A549 (cell line): ENCODE measurements around the gene APH1B. TPM values are rescaled to one million over a fixed set of nuclear protein-coding genes. Genes with fewer than 3 reads are reported as not detected.

ENCODE experiments used
- ATAC-seq, 2 experiments: fragments of 200-7000 bp in 1 of 2; fragments of >200 bp in 1 of 2; cut with Nextera tagmentation in 1 of 2; cut with Tn5 transposase in 1 of 2; 3 replicates each; pipeline versions ENCODE4 v1.8.0 to v1.9.1; 2018 to 2020; ENCODE audit warnings: mild to moderate bottlenecking in 1 of 2, moderate library complexity in 1 of 2
- CTCF ChIA-PET: fragments of 300-600 bp; sonication (Branson Sonifier 250); formaldehyde crosslinking; extraction: SDS; loops from one replicate; lab custom pipeline; 2021; ENCODE audit warnings: antibody characterized with exemption, inconsistent platforms; lab: Yijun Ruan, JAX
- POLR2A ChIA-PET: fragments of 350-600 bp; formaldehyde crosslinking; extraction: SDS; loops from one replicate; lab custom pipeline; 2021; ENCODE audit warnings: antibody characterized with exemption, inconsistent platforms; lab: Yijun Ruan, JAX
- DNase-seq, 2 experiments: peaks; one replicate each; pipeline versions ENCODE4 v3.0.0 to v3.0.0-alpha.2; 2011 to 2016; ENCODE audit warnings: low read depth in 1 of 2, low spot score in 1 of 2
- FAIRE-seq: peaks from 2 replicates; lab custom pipeline; 2011; peaks lifted over from hg19 to GRCh38; lab: Jason Lieb, UNC
- H3K27ac ChIP-seq, 2 experiments: fragments of >200 bp; sonication (Bioruptor Twin); formaldehyde crosslinking; 3 replicates each; pipeline ENCODE4 v1.5.1; 2016 to 2017
- H3K4me1 ChIP-seq: fragments of >200 bp; sonication (Bioruptor Twin); formaldehyde crosslinking; 3 replicates; pipeline ENCODE4 v1.6.1; 2016
- H3K4me2 ChIP-seq: fragments of >200 bp; sonication (Bioruptor Twin); formaldehyde crosslinking; 3 replicates; pipeline ENCODE4 v1.6.1; 2016
- H3K4me3 ChIP-seq: fragments of >200 bp; sonication (Bioruptor Twin); formaldehyde crosslinking; 3 replicates; pipeline ENCODE4 v1.5.1; 2016
- H3K9me3 ChIP-seq: fragments of >200 bp; sonication (Bioruptor Twin); formaldehyde crosslinking; 3 replicates; pipeline ENCODE4 v1.6.1; 2016
- ATOH8 ChIP-seq: fragments of 250-450 bp; sonication (Bioruptor Pico); IDR thresholded peaks from 2 replicates; pipeline ENCODE4 v1.5.0; 2020; ENCODE audit warnings: low read depth, mild to moderate bottlenecking, moderate library complexity
- BHLHE40 ChIP-seq: IDR thresholded peaks from 2 replicates; pipeline ENCODE4 v1.6.1; 2012; ENCODE audit warnings: low read depth, low read length, inconsistent platforms
- CHD4 ChIP-seq: fragments of 200-600 bp; sonication (generic); IDR thresholded peaks from 2 replicates; pipeline ENCODE4 v1.6.1; 2016; ENCODE audit warnings: antibody characterized with exemption, mild to moderate bottlenecking, borderline replicate concordance
- EHF ChIP-seq: fragments of 250-450 bp; sonication (Bioruptor Pico); IDR thresholded peaks from 2 replicates; pipeline ENCODE4 v1.5.0; 2020; ENCODE audit warnings: mild to moderate bottlenecking
- EHMT2 ChIP-seq: fragments of 200-600 bp; sonication (generic); IDR thresholded peaks from 2 replicates; pipeline ENCODE4 v1.6.1; 2016; ENCODE audit warnings: antibody characterized with exemption, low read depth, mild to moderate bottlenecking, moderate library complexity
- EP300 ChIP-seq, 2 experiments: fragments of >200 bp; sonication (Bioruptor Twin); formaldehyde crosslinking; IDR thresholded peaks; 2 replicates in 1 of 2; 3 replicates in 1 of 2; pipeline ENCODE4 v1.6.1; 2016 to 2017
- ESRRA ChIP-seq: fragments of 150-350 bp; IDR thresholded peaks from 2 replicates; pipeline ENCODE4 v1.6.1; 2014; ENCODE audit warnings: mild to moderate bottlenecking, low read length, borderline replicate concordance
- FOXS1 ChIP-seq: fragments of 250-450 bp; sonication (Bioruptor Pico); IDR thresholded peaks from 2 replicates; pipeline ENCODE4 v1.5.0; 2020; ENCODE audit warnings: mild to moderate bottlenecking, moderate library complexity
- JUN ChIP-seq, 2 experiments: fragments of >200 bp; sonication (Bioruptor Twin); formaldehyde crosslinking; IDR thresholded peaks; 2 replicates in 1 of 2; 3 replicates in 1 of 2; pipeline ENCODE4 v1.6.1; 2016 to 2017
- JUNB ChIP-seq: fragments of >200 bp; sonication (Bioruptor Twin); formaldehyde crosslinking; IDR thresholded peaks from 2 replicates; pipeline ENCODE4 v1.6.1; 2016
- KDM1A ChIP-seq: fragments of 200-600 bp; sonication (generic); IDR thresholded peaks from 2 replicates; pipeline ENCODE4 v1.6.1; 2016; ENCODE audit warnings: low read depth, mild to moderate bottlenecking
- MAZ ChIP-seq: fragments of 150-350 bp; IDR thresholded peaks from 2 replicates; pipeline ENCODE4 v1.6.1; 2014; ENCODE audit warnings: antibody characterized with exemption, low read depth, low read length, borderline replicate concordance
- MYC ChIP-seq: IDR thresholded peaks from 2 replicates; pipeline ENCODE4 v1.6.1; 2012; ENCODE audit warnings: mild to moderate bottlenecking, inconsistent platforms, low read length, improper control_type of control experiment, borderline replicate concordance
- NFE2L2 ChIP-seq: fragments of 150-350 bp; conservative IDR thresholded peaks from 2 replicates; pipeline ENCODE4 v1.6.1; 2014; ENCODE audit warnings: low read length
- NR3C1 ChIP-seq: fragments of >200 bp; sonication (Bioruptor Twin); formaldehyde crosslinking; IDR thresholded peaks from 3 replicates; pipeline ENCODE4 v1.6.1; 2017
- PHF8 ChIP-seq: fragments of 200-600 bp; sonication (generic); IDR thresholded peaks from 2 replicates; pipeline ENCODE4 v1.6.1; 2016; ENCODE audit warnings: low read depth, mild to moderate bottlenecking, antibody characterized with exemption, moderate library complexity, borderline replicate concordance
- RAD21 ChIP-seq, 2 experiments: fragments of >200 bp in 1 of 2; sonication (Bioruptor Twin) in 1 of 2; formaldehyde crosslinking in 1 of 2; IDR thresholded peaks in 1 of 2; conservative IDR thresholded peaks in 1 of 2; 2 replicates in 1 of 2; 3 replicates in 1 of 2; pipeline ENCODE4 v1.6.1; 2012 to 2018; ENCODE audit warnings: inconsistent platforms in 1 of 2
- ZC3H11A ChIP-seq: fragments of 450-650 bp; IDR thresholded peaks from 2 replicates; pipeline ENCODE4 v1.6.1; 2014; ENCODE audit warnings: antibody characterized with exemption, mild to moderate bottlenecking
- ZNF302 ChIP-seq: fragments of 250-450 bp; sonication (Bioruptor Pico); IDR thresholded peaks from 2 replicates; pipeline ENCODE4 v1.9.0; 2021; ENCODE audit warnings: inconsistent platforms, mild to moderate bottlenecking, moderate library complexity
- ZSCAN20 ChIP-seq: fragments of 250-450 bp; sonication (Bioruptor Pico); IDR thresholded peaks from 2 replicates; pipeline ENCODE4 v1.8.0; 2022; ENCODE audit warnings: mild to moderate bottlenecking, moderate library complexity
- WGBS: methylation state at CpG from one replicate; pipeline ENCODE4 v1.1.6; 2017; ENCODE audit errors: missing lambda C conversion rate; 5-methylcytosine and 5-hydroxymethylcytosine counted together
- polyA plus RNA-seq, 4 experiments: library from polyadenylated mRNA; depleted of rRNA in 3 of 4; stranded (reverse); fragments of >200 nt; fragmentation: RNase III in 1 of 4; extraction: RNeasy Plus Mini Kit Qiagen cat#74134 plus additional on column Dnase treatment in 1 of 4; gene quantifications; 2 replicates in 3 of 4; 3 replicates in 1 of 4; pipeline ENCODE4 v1.2.3, GENCODE V29; 2011 to 2017
- TF ChIP-seq, protein P1 (sequence below): IDR thresholded peaks from 2 replicates; pipeline ENCODE4 v1.6.1; 2012
- TF ChIP-seq, protein P2 (sequence below): fragments of >200 bp; sonication (Bioruptor Twin); formaldehyde crosslinking; IDR thresholded peaks from 2 replicates; pipeline ENCODE4 v1.6.1; 2016
- TF ChIP-seq, protein P3 (sequence below): fragments of >200 bp; sonication (Bioruptor Twin); formaldehyde crosslinking; IDR thresholded peaks from 3 replicates; pipeline ENCODE4 v1.6.1; 2016
- TF ChIP-seq, protein P4 (sequence below): fragments of >200 bp; sonication (Bioruptor Twin); formaldehyde crosslinking; IDR thresholded peaks from 3 replicates; pipeline ENCODE4 v1.5.1; 2016

Gene APH1B
- polyA plus RNA-seq, 2 of the 4 experiments (the other 2 are of a cell fraction) = 16.4 to 28.5 TPM

DNA sequence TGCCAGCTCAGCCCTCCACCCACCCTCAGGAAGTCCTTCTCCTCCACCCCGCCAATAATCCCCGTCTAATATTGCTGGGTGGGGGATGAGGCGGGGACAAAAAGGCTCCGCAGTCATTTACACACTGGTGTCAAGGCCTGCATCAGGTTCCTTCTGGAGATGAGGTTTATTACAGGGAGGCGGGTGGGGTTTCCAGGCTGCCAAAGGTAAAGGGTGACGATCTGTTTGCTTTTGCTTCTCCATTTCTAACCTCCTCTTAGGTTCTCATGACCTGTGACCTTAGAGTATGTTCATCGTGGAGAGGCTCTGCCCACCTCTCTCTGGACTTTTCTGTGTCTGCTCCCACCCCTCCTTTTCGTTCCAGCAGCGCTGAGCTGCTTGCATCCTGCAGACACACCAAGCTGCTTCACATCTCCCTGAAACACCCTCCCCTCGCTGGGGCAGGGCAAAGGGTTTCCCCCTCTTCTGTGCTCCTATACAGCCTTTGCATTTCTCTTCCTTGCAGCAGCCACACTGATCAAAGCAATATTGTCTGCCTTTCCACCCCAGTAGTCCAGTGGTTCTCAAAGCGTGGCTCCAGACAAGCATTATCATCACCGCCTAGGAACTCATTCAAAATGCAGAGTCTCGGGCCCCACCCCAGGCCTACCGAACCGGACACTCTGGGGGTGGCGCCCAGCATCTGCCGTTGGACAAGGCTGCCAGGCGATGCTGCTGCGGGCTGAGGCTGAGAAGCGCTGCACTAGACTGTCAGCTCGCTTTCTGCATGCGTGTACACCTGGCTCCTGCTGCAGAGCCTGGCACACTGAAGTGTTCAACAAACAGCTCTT, 77.6 kb downstream of the APH1B start:
- TF ChIP-seq EP300 (IDR thresholded peaks at IDR 0.05) (0 out of 5 replicates have a peak, but pooled peaks of 1 of the 2 experiments have one; percentile 16), KDM1A (no peak)
- H3K4me2 ChIP-seq = peak overlapping the region; percentile 62
- POLR2A ChIA-PET = no interaction called here
- H3K27ac ChIP-seq = peak overlapping the region; percentile 58 to 71
- CTCF ChIA-PET = no interaction called here
- 77% methylated on average over 22 of the region's 22 CpGs for WGBS
- DNase-seq (no peak), FAIRE-seq (no peak), ATAC-seq (peak in 1 of 2 experiments; percentile 12; a peak in 3 of 6 replicates)
- H3K4me1 ChIP-seq = peaks cover 55% of the 10 kb centered on the region
- no peak overlapping the region for H3K4me3 ChIP-seq
- H3K9me3 ChIP-seq = no peaks in the 10 kb centered on the region

- TF ChIP-seq, protein P1, sequence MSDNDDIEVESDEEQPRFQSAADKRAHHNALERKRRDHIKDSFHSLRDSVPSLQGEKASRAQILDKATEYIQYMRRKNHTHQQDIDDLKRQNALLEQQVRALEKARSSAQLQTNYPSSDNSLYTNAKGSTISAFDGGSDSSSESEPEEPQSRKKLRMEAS = no peak
- TF ChIP-seq NR3C1 = no peak
- TF ChIP-seq ZSCAN20 (CRISPR knock-in tag) = no peak
- no peak for TF ChIP-seq EHMT2
- Histone ChIP-seq H3K27ac (no peak overlapping the region), H3K9me3 (no peaks in the 10 kb centered on the region), H3K4me1 (peaks cover 38% of the 10 kb centered on the region), H3K4me3 (no peak overlapping the region), H3K4me2 (no peak overlapping the region)
- CTCF ChIA-PET = interaction anchor here (0.6 to 1.3 kb wide), 4 partner anchors 12 to 110 kb away, joined by 3 to 4 read pairs (median 4); no protein-coding TSS in a partner anchor
- POLR2A ChIA-PET = no interaction called here
- FAIRE-seq = no peak
- ATAC-seq = no peak
- WGBS = 95% methylated on average over 4 of the region's 4 CpGs
- DNase-seq = no peak
Measured at GRCh38 chr15:63357061-63357460, 79.7 kb downstream of the APH1B start.

DNA sequence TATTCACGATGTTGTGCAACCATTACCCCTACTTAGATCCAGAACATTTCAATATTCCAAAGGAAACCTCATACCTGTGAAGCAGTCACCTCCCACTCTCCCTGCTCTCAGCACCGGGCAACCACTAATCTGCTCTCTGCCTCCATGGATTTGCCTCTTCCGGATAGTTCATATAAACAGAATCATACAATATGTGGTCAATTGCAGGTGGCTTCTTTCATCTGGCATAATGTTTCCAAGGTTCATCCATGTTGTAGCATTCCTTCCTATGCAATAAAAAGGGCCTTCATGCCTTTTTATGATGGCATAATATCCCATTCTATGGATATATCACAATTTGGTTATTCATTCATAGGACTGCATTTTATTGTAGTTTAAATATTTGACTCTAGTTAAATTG, 80.3 kb downstream of the APH1B start:
- Histone ChIP-seq H3K9me3 (no peaks in the 10 kb centered on the region), H3K4me3 (no peak overlapping the region)
- POLR2A ChIA-PET = no interaction called here
- ATAC-seq (no peak), DNase-seq (no peak)
- TF ChIP-seq, protein P2, sequence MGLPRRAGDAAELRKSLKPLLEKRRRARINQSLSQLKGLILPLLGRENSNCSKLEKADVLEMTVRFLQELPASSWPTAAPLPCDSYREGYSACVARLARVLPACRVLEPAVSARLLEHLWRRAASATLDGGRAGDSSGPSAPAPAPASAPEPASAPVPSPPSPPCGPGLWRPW = no peak
- TF ChIP-seq EHMT2 (no peak), ZC3H11A (no peak), BHLHE40 (no peak), ESRRA (no peak), ZNF302 (no peak), MAZ (no peak), FOXS1 (CRISPR knock-in tag) (no peak), JUN (IDR thresholded peaks at IDR 0.05) (no peak), JUNB (no peak), RAD21 (conservative IDR thresholded peaks at IDR 0.05 in 1 of 2, IDR thresholded peaks at IDR 0.05 in 1 of 2) (no peak), EHF (no peak), NR3C1 (no peak), PHF8 (no peak), NFE2L2 (no peak), ATOH8 (no peak), MYC (no peak), CHD4 (no peak)
- TF ChIP-seq, protein P3, sequence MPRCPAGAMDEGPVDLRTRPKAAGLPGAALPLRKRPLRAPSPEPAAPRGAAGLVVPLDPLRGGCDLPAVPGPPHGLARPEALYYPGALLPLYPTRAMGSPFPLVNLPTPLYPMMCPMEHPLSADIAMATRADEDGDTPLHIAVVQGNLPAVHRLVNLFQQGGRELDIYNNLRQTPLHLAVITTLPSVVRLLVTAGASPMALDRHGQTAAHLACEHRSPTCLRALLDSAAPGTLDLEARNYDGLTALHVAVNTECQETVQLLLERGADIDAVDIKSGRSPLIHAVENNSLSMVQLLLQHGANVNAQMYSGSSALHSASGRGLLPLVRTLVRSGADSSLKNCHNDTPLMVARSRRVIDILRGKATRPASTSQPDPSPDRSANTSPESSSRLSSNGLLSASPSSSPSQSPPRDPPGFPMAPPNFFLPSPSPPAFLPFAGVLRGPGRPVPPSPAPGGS = no peak
- TF ChIP-seq, protein P4, sequence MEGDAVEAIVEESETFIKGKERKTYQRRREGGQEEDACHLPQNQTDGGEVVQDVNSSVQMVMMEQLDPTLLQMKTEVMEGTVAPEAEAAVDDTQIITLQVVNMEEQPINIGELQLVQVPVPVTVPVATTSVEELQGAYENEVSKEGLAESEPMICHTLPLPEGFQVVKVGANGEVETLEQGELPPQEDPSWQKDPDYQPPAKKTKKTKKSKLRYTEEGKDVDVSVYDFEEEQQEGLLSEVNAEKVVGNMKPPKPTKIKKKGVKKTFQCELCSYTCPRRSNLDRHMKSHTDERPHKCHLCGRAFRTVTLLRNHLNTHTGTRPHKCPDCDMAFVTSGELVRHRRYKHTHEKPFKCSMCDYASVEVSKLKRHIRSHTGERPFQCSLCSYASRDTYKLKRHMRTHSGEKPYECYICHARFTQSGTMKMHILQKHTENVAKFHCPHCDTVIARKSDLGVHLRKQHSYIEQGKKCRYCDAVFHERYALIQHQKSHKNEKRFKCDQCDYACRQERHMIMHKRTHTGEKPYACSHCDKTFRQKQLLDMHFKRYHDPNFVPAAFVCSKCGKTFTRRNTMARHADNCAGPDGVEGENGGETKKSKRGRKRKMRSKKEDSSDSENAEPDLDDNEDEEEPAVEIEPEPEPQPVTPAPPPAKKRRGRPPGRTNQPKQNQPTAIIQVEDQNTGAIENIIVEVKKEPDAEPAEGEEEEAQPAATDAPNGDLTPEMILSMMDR = no peak
- TF ChIP-seq, all 56 proteins: peak for 0
- peak; percentile 70 for FAIRE-seq
- H3K27ac ChIP-seq = no peak overlapping the region
- CTCF ChIA-PET = interaction anchor here (0.6 to 1.3 kb wide), 4 partner anchors 11 to 109 kb away, joined by 3 to 4 read pairs (median 4); no protein-coding TSS in a partner anchor
- H3K4me2 ChIP-seq = no peak overlapping the region
- peaks cover 34% of the 10 kb centered on the region for H3K4me1 ChIP-seq
- WGBS = 79% methylated on average over 3 of the region's 3 CpGs
